Endometrial microvascular endothelial cells (primary cell): ENCODE data around the gene TAS2R8. TPM values are rescaled to one million over a fixed set of nuclear protein-coding genes. Genes with fewer than 3 reads are reported as not detected.

Source experiments
- in situ Hi-C: cut with HindIII; loops from 2 replicates; pipeline ENCODE4 v1.10.0; 2017; ENCODE audit warnings: low sequenced_read_pairs, low pct_unique_long_range_greater_than_20kb; ENCODE audit errors: inconsistent ontology term
- total RNA-seq: library from RNA; depleted of rRNA; stranded (reverse); fragments of >200 nt; gene quantifications from one replicate; pipeline ENCODE4 v1.2.3, GENCODE V29; 2015; ENCODE audit errors: inconsistent ontology term

TAS2R8 gene
- total RNA-seq, 1 donor from 2014 or later = not detected

- in situ Hi-C loops = no loop called here
These were observed 47.4 kb downstream of the TAS2R8 start for GRCh38 chr12:10759657-10760056.

GRCh38 chr12:10756194-10756593 is 50.9 kb downstream of the TAS2R8 start:
- in situ Hi-C loops = no loop called here

Other genes with a start within 250 kb of the TAS2R8 start
- 11.2 TPM for gene MAGOHB, start 193.7 kb downstream of the TAS2R8 start, total RNA-seq
- 7.0 TPM for gene STYK1, start 133.2 kb downstream of the TAS2R8 start, total RNA-seq
- 284 TPM for gene YBX3, start 84.0 kb downstream of the TAS2R8 start, total RNA-seq
- gene TAS2R7, start 4.7 kb downstream of the TAS2R8 start, total RNA-seq = not detected
- not detected for gene TAS2R9, start 2.9 kb upstream of the TAS2R8 start, total RNA-seq
- not detected for gene TAS2R10, start 19.1 kb upstream of the TAS2R8 start, total RNA-seq
- not detected for gene PRR4, start 42.2 kb upstream of the TAS2R8 start, total RNA-seq
- 11.5 TPM for gene PRH1, start 77.0 kb upstream of the TAS2R8 start, total RNA-seq
- 0.09 TPM for gene TAS2R13, start 102.3 kb upstream of the TAS2R8 start, total RNA-seq
- not detected for gene PRH2, start 122.0 kb upstream of the TAS2R8 start, total RNA-seq
- gene TAS2R14, start 132.0 kb upstream of the TAS2R8 start, total RNA-seq = 0.09 TPM
- 0.09 TPM for gene TAS2R50, start 179.6 kb upstream of the TAS2R8 start, total RNA-seq
- 0.65 TPM for gene TAS2R20, start 191.0 kb upstream of the TAS2R8 start, total RNA-seq
- 0.19 TPM for gene TAS2R19, start 215.3 kb upstream of the TAS2R8 start, total RNA-seq
- gene TAS2R31, start 224.1 kb upstream of the TAS2R8 start, total RNA-seq = not detected